Esophagus squamous epithelium (tissue), 4 donors: ENCODE measurements around the gene PPP3CA.

Experiments
- POLR2A ChIP-seq, 4 donors: fragments of 450-650 bp; IDR thresholded peaks; one replicate each; pipeline ENCODE4 v1.6.1; 2017; ENCODE audit warnings: antibody characterized with exemption in 4 of 4, mild to moderate bottlenecking in 4 of 4, moderate library complexity in 3 of 4
- TF ChIP-seq, protein P1 (sequence below), 6 experiments: fragments of 450-650 bp in 4 of 6; fragments of 200-600 bp in 2 of 6; sonication (generic) in 2 of 6; IDR thresholded peaks; one replicate each; pipeline ENCODE4 v1.5.1; 2016 to 2019; ENCODE audit warnings: antibody characterized with exemption in 6 of 6, mild to moderate bottlenecking in 4 of 6, moderate library complexity in 4 of 6

DNA sequence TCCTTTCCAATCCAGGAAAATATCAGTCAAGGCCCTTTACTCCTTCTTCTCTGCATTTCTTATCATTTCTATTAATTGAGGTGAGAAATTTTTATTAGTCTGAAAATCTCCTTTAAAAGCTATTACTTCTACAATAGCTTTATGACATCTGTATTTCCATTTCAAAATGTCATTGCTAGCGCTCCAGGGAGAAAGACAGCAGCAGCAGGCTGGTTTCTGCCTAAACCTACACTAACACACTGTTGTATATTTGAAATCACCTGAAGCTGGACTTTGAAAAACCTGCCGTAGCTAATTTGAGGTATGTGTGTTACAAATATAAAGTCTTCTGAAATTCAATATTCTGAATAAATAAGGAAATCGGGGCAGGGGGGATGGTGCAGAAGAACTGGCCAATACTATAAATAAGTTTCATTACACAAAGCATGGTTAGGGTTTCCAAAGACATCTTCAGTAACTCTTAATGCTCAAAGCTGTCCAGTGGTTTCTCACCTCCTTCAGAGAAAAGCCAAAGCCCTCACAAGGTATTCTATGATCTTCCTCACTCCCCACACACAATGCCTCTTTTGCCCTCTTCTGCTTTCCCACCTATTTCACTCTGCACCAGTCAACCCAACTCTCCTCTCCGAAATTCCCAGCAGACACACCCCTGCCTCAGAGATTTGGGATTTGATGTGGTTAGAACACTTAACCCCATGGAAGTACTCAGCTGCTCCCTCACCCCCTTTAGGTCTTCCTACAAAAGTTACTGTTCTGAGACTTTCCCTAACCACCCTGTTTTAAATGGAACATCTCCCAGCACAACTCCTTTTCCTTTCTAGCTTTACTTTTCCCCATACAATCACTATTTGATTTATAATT is 122.7 kb downstream of the PPP3CA start:
- TF ChIP-seq, protein P1, sequence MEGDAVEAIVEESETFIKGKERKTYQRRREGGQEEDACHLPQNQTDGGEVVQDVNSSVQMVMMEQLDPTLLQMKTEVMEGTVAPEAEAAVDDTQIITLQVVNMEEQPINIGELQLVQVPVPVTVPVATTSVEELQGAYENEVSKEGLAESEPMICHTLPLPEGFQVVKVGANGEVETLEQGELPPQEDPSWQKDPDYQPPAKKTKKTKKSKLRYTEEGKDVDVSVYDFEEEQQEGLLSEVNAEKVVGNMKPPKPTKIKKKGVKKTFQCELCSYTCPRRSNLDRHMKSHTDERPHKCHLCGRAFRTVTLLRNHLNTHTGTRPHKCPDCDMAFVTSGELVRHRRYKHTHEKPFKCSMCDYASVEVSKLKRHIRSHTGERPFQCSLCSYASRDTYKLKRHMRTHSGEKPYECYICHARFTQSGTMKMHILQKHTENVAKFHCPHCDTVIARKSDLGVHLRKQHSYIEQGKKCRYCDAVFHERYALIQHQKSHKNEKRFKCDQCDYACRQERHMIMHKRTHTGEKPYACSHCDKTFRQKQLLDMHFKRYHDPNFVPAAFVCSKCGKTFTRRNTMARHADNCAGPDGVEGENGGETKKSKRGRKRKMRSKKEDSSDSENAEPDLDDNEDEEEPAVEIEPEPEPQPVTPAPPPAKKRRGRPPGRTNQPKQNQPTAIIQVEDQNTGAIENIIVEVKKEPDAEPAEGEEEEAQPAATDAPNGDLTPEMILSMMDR (IDR thresholded peaks at IDR 0.05): no peak
- TF ChIP-seq POLR2A (IDR thresholded peaks at IDR 0.05): no peak
